Stimulated activated naive CD8-positive, alpha-beta T cell treated with anti-CD3 and anti-CD28 coated beads, Interleukin-15, Interleukin-2, amounts not matched to agents 100 ng/mL and 50 ng/mL, for 24 hours (primary cell): ENCODE measurements around the gene LAMA1.
"Not testable (repeated sequence)": the region's sequence is repeated elsewhere in the genome, so short reads cannot be mapped to it uniquely, and the experiment has no call there.

Experiments used
- H3K27ac Mint-ChIP-seq: one replicate; pipeline ENCODE4 v1.8.0; 2021; ENCODE audit warnings: mild to moderate bottlenecking, mixed read lengths
- H3K27me3 Mint-ChIP-seq: one replicate; pipeline ENCODE4 v1.8.0; 2021; ENCODE audit warnings: mixed read lengths
- H3K36me3 Mint-ChIP-seq: one replicate; pipeline ENCODE4 v1.8.0; 2021; ENCODE audit warnings: low read depth, mixed read lengths
- H3K4me1 Mint-ChIP-seq: one replicate; pipeline ENCODE4 v1.8.0; 2021; ENCODE audit warnings: low read depth, mixed read lengths
- H3K4me3 Mint-ChIP-seq: one replicate; pipeline ENCODE4 v1.8.0; 2021; ENCODE audit warnings: mild to moderate bottlenecking, mixed read lengths
- H3K9me3 Mint-ChIP-seq: one replicate; pipeline ENCODE4 v1.8.0; 2021; ENCODE audit warnings: mixed read lengths

Gene LAMA1

GRCh38 chr18:7117390-7118355, at the start of gene LAMA1:
LAMA1 (minus strand) TSS chr18:7117797; CDS start chr18:7117720, 77 bp downstream.
- Mint-ChIP-seq H3K4me3 (no peak within 1 kb of the TSS), H3K27ac (no peak within 1 kb of the TSS), H3K4me1 (peaks cover 7% of the 10 kb centered on the region), H3K27me3 (peaks cover 46% of the 10 kb centered on the region), H3K9me3 (peaks cover 4% of the 10 kb centered on the region), H3K36me3 (no peaks in the 10 kb centered on the region)

- Mint-ChIP-seq H3K4me3 (no peak overlapping the region), H3K27me3 (no peaks in the 10 kb centered on the region), H3K36me3 (no peaks in the 10 kb centered on the region), H3K27ac (no peak overlapping the region), H3K9me3 (no peaks in the 10 kb centered on the region), H3K4me1 (no peaks in the 10 kb centered on the region)
Observed at GRCh38 chr18:7165846-7166393, 48.3 kb upstream of the LAMA1 start.

- Mint-ChIP-seq H3K27me3 (no peaks in the 10 kb centered on the region), H3K27ac (no peak overlapping the region), H3K4me3 (no peak overlapping the region), H3K36me3 (no peaks in the 10 kb centered on the region), H3K4me1 (no peaks in the 10 kb centered on the region), H3K9me3 (no peaks in the 10 kb centered on the region)
Observed at GRCh38 chr18:7164323-7165004, 46.9 kb upstream of the LAMA1 start.

- no peak overlapping the region for H3K4me3 Mint-ChIP-seq
- no peak overlapping the region for H3K27ac Mint-ChIP-seq
- H3K36me3 Mint-ChIP-seq = no peaks in the 10 kb centered on the region
- peaks cover 4% of the 10 kb centered on the region for H3K9me3 Mint-ChIP-seq
- H3K27me3 Mint-ChIP-seq = no peaks in the 10 kb centered on the region
- no peaks in the 10 kb centered on the region for H3K4me1 Mint-ChIP-seq
Observed at GRCh38 chr18:7158216-7158615, 40.6 kb upstream of the LAMA1 start.

- no peak overlapping the region for H3K27ac Mint-ChIP-seq
- H3K4me3 Mint-ChIP-seq = no peak overlapping the region
- H3K9me3 Mint-ChIP-seq = peaks cover 4% of the 10 kb centered on the region
- no peaks in the 10 kb centered on the region for H3K4me1 Mint-ChIP-seq
- no peaks in the 10 kb centered on the region for H3K27me3 Mint-ChIP-seq
- H3K36me3 Mint-ChIP-seq = no peaks in the 10 kb centered on the region
Observed at GRCh38 chr18:7157760-7158159, 40.2 kb upstream of the LAMA1 start.

GRCh38 chr18:7155887-7156286, 38.3 kb upstream of the LAMA1 start:
- H3K4me1 Mint-ChIP-seq = no peaks in the 10 kb centered on the region
- H3K36me3 Mint-ChIP-seq = no peaks in the 10 kb centered on the region
- peaks cover 4% of the 10 kb centered on the region for H3K9me3 Mint-ChIP-seq
- no peak overlapping the region for H3K27ac Mint-ChIP-seq
- no peaks in the 10 kb centered on the region for H3K27me3 Mint-ChIP-seq
- H3K4me3 Mint-ChIP-seq = no peak overlapping the region

- Mint-ChIP-seq H3K9me3 (peaks cover 4% of the 10 kb centered on the region), H3K4me3 (no peak overlapping the region), H3K4me1 (no peaks in the 10 kb centered on the region), H3K27ac (no peak overlapping the region), H3K36me3 (no peaks in the 10 kb centered on the region), H3K27me3 (no peaks in the 10 kb centered on the region)
Observed at GRCh38 chr18:7155092-7155491, 37.5 kb upstream of the LAMA1 start.

GRCh38 chr18:7152440-7152839, 34.8 kb upstream of the LAMA1 start:
- Mint-ChIP-seq H3K27ac (no peak overlapping the region), H3K4me1 (no peaks in the 10 kb centered on the region), H3K27me3 (no peaks in the 10 kb centered on the region), H3K9me3 (peaks cover 9% of the 10 kb centered on the region), H3K4me3 (no peak overlapping the region), H3K36me3 (no peaks in the 10 kb centered on the region)

- Mint-ChIP-seq H3K4me1 (no peaks in the 10 kb centered on the region), H3K27ac (no peak overlapping the region), H3K27me3 (no peaks in the 10 kb centered on the region), H3K36me3 (no peaks in the 10 kb centered on the region), H3K9me3 (peaks cover 16% of the 10 kb centered on the region), H3K4me3 (no peak overlapping the region)
Observed at GRCh38 chr18:7147399-7147798, 29.8 kb upstream of the LAMA1 start.

GRCh38 chr18:7146067-7146466, 28.5 kb upstream of the LAMA1 start:
- Mint-ChIP-seq H3K4me1 (no peaks in the 10 kb centered on the region), H3K9me3 (peaks cover 17% of the 10 kb centered on the region), H3K4me3 (no peak overlapping the region), H3K27ac (no peak overlapping the region), H3K27me3 (no peaks in the 10 kb centered on the region), H3K36me3 (no peaks in the 10 kb centered on the region)

GRCh38 chr18:7144921-7145320, 27.3 kb upstream of the LAMA1 start:
- not testable (repeated sequence) for H3K4me1 Mint-ChIP-seq, H3K27me3 Mint-ChIP-seq, H3K27ac Mint-ChIP-seq, H3K36me3 Mint-ChIP-seq, H3K4me3 Mint-ChIP-seq
- peaks cover 17% of the 10 kb centered on the region for H3K9me3 Mint-ChIP-seq

- Mint-ChIP-seq H3K9me3 (peaks cover 10% of the 10 kb centered on the region), H3K27ac (no peak overlapping the region), H3K36me3 (no peaks in the 10 kb centered on the region), H3K4me1 (no peaks in the 10 kb centered on the region), H3K4me3 (no peak overlapping the region), H3K27me3 (no peaks in the 10 kb centered on the region)
Observed at GRCh38 chr18:7141287-7141686, 23.7 kb upstream of the LAMA1 start.

GRCh38 chr18:7139409-7139808, 21.8 kb upstream of the LAMA1 start:
- Mint-ChIP-seq H3K27ac (no peak overlapping the region), H3K4me1 (no peaks in the 10 kb centered on the region), H3K9me3 (peaks cover 10% of the 10 kb centered on the region), H3K27me3 (no peaks in the 10 kb centered on the region), H3K36me3 (no peaks in the 10 kb centered on the region), H3K4me3 (no peak overlapping the region)

GRCh38 chr18:7133181-7133580, 15.6 kb upstream of the LAMA1 start:
- Mint-ChIP-seq H3K4me3 (no peak overlapping the region), H3K27me3 (no peaks in the 10 kb centered on the region), H3K4me1 (no peaks in the 10 kb centered on the region), H3K36me3 (no peaks in the 10 kb centered on the region), H3K27ac (no peak overlapping the region), H3K9me3 (peaks cover 22% of the 10 kb centered on the region)
